Measurements from ENCODE around the gene COL4A6. TPM values are rescaled to one million over a fixed set of nuclear protein-coding genes. Genes with fewer than 3 reads are reported as not detected.

The COL4A6 gene
- total and polyA plus RNA-seq, 2 of the 8 experiments (the other 6 are each of a cell fraction or from before 2014, with no cell fraction given): 5.9 to 11.8 TPM

GRCh38 chrX:108138814-108139702, 299.2 kb downstream of the COL4A6 start:
- no peaks in the 10 kb centered on the region for H3K79me2 ChIP-seq (ENCODE audit: control insufficient read depth in 1 of 2, insufficient read depth in 2 of 2, low read length in 2 of 2)
- DNase-seq (ENCODE audit: low read depth in 1 of 2, low spot score in 2 of 2): no peak
- H4K20me1 ChIP-seq (replicated peaks in 1 of 2; ENCODE audit: control insufficient read depth in 1 of 2, insufficient read depth in 2 of 2, low read length in 2 of 2): no peaks in the 10 kb centered on the region
- H3K23me2 ChIP-seq (ENCODE audit: low read depth, low read length): no peaks in the 10 kb centered on the region
- no peak overlapping the region for H3K4me3 ChIP-seq (ENCODE audit: extremely low read depth in 1 of 4, insufficient read depth in 2 of 4, low read depth in 3 of 4, low read length in 4 of 4)
- H2BK15ac ChIP-seq (ENCODE audit: low read length): no peak overlapping the region
- H3K9me3 ChIP-seq (ENCODE audit: insufficient read depth in 2 of 2, low read depth in 1 of 2, low read length in 1 of 2): no peaks in the 10 kb centered on the region
- no peak overlapping the region for H3K14ac ChIP-seq (ENCODE audit: insufficient read length)
- no peak overlapping the region for H2BK120ac ChIP-seq (replicated peaks; ENCODE audit: low read depth, low read length)
- H2AFZ ChIP-seq (ENCODE audit: low read length): no peak overlapping the region
- no peak overlapping the region for H2BK20ac ChIP-seq (ENCODE audit: low read length)
- no peaks in the 10 kb centered on the region for H3K4me1 ChIP-seq (replicated peaks in 1 of 4; ENCODE audit: control insufficient read depth in 3 of 4, insufficient read depth in 4 of 4, low read length in 3 of 4)
- H2BK12ac ChIP-seq (ENCODE audit: low read depth, low read length): no peak overlapping the region
- no peak for TF ChIP-seq POLR2AphosphoS5 (IDR thresholded peaks at IDR 0.05; ENCODE audit: low read depth, low read length)
- peak; percentile 53 to 66 for TF ChIP-seq RAD21 (IDR thresholded peaks at IDR 0.05 in 1 of 2, conservative IDR thresholded peaks at IDR 0.05 in 1 of 2; ENCODE audit: low read depth in 2 of 2, low read length in 2 of 2)
- no peak for TF ChIP-seq HDAC6 (IDR thresholded peaks at IDR 0.05; ENCODE audit: low read depth, low read length)
- peak; percentile 20 to 49 (median 34); a peak in 3 of 4 replicates for TF ChIP-seq CTCF (IDR thresholded peaks at IDR 0.05; ENCODE audit: control extremely low read depth in 1 of 3, insufficient read depth in 1 of 3, low read depth in 1 of 3, low read length in 3 of 3)
- WGBS, 2 experiments (ENCODE audit: extremely low coverage in 1 of 2, insufficient coverage in 1 of 2, insufficient read length in 1 of 2, insufficient replicate concordance in 2 of 2, low coverage in 1 of 2, low lambda C conversion rate in 2 of 2, missing lambda C conversion rate in 1 of 2): 72% methylated on average over 7 of the region's 7 CpGs; no CpG with 5 or more reads in 1 of the 2 experiments
- no peak overlapping the region for H3K4me2 ChIP-seq (ENCODE audit: insufficient read depth in 1 of 2, low read depth in 2 of 2, low read length in 2 of 2)
- no peak overlapping the region for H2BK5ac ChIP-seq (ENCODE audit: low read depth, low read length)
- FAIRE-seq: peak; percentile 24
- H3K79me1 ChIP-seq (ENCODE audit: low read depth, low read length): no peaks in the 10 kb centered on the region
- H3K23ac ChIP-seq (ENCODE audit: insufficient read length): no peak overlapping the region
- H3K27me3 ChIP-seq (replicated peaks in 1 of 4; ENCODE audit: control insufficient read depth in 3 of 4, extremely low read depth in 1 of 4, insufficient read depth in 3 of 4, low read length in 3 of 4): no peaks in the 10 kb centered on the region
- POLR2A ChIA-PET (ENCODE audit: partially characterized antibody): interaction anchor here (0.8 to 1.1 kb wide), 2 partner anchors 13 to 18 kb away, joined by 3 read pairs; no protein-coding TSS in a partner anchor
- H4K91ac ChIP-seq (replicated peaks; ENCODE audit: insufficient read length, low read length): no peak overlapping the region
- no peak overlapping the region for H3K56ac ChIP-seq (replicated peaks; ENCODE audit: insufficient read length, low read depth, low read length)
- no peak overlapping the region for H2AK5ac ChIP-seq (ENCODE audit: low read depth, low read length)
- H3K18ac ChIP-seq (ENCODE audit: extremely low read depth, low read length): no peak overlapping the region
- no peak overlapping the region for H4K8ac ChIP-seq (ENCODE audit: extremely low read depth, insufficient read depth, low read length)
- no peak overlapping the region for H3K4ac ChIP-seq (replicated peaks; ENCODE audit: insufficient read length, low read depth, low read length)
- no peak overlapping the region for H3K27ac ChIP-seq (ENCODE audit: low read depth, low read length)
- CTCF ChIA-PET (ENCODE audit: partially characterized antibody): interaction anchor here (0.5 to 2.1 kb wide), 15 partner anchors 9 to 400 kb away, joined by 3 to 10 read pairs (median 4); no protein-coding TSS in a partner anchor
- no peaks in the 10 kb centered on the region for H3K36me3 ChIP-seq (ENCODE audit: control insufficient read depth in 2 of 4, insufficient read depth in 4 of 4, low read length in 3 of 4)
- no peak overlapping the region for H4K5ac ChIP-seq (ENCODE audit: insufficient read length, low read depth, low read length)
- H3K9ac ChIP-seq (replicated peaks in 1 of 4; ENCODE audit: extremely low read depth in 1 of 4, low read depth in 3 of 4, low read length in 3 of 4): no peak overlapping the region

Data from H1 (cell line).